ENCODE data around the gene CGAS.
"Not testable (repeated sequence)": the region's sequence is repeated elsewhere in the genome, so short reads cannot be mapped to it uniquely, and the experiment has no call there.

Gene CGAS

DNA sequence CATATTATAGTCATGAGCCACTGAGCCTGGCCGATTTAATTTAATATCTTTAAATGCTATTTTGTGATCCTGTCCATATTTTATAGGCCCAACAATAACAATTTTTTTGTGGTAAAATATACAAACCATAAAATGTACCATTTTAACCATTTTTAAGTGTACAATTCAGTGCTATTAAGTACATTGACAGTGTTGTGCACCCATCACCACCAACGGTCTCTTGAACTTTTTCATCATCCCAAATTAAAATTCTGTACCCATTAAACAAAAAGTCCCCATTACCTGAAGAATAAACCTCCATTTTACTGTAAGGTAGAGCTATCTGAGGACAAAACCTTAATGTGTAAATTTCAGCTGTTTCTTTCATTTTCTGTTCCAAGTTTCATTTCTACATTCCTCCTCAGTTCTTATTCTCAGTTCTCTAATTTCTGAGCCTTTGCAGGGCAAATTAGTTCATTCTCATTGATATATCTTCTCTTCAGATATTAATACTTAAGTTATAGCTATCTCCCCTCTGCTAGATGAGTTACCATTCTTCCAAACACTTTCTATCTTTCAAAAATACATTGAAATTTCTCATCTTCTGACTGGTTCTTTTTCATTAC, 19.7 kb upstream of the CGAS start:
- Histone ChIP-seq H3K4me1 (ENCODE audit: insufficient read depth, insufficient read length) (no peaks in the 10 kb centered on the region), H3K27me3 (ENCODE audit: insufficient read depth, insufficient read length) (no peaks in the 10 kb centered on the region), H3K9me3 (ENCODE audit: insufficient read depth, low read length) (no peaks in the 10 kb centered on the region), H3K36me3 (ENCODE audit: insufficient read depth, insufficient read length, low read length) (peaks cover 55% of the 10 kb centered on the region), H3K9ac (ENCODE audit: insufficient read length, low read depth) (no peak overlapping the region), H3K4me3 (ENCODE audit: insufficient read length, low read depth) (no peak overlapping the region)
- TF ChIP-seq YY1 (IDR thresholded peaks at IDR 0.05; ENCODE audit: insufficient read depth, insufficient read length) (no peak), SUZ12 (IDR thresholded peaks at IDR 0.05; ENCODE audit: extremely low read depth, insufficient read depth, insufficient read length) (no peak), ZNF274 (IDR thresholded peaks at IDR 0.05; ENCODE audit: low read depth, low read length) (no peak)
- no peak for DNase-seq (ENCODE audit: low read depth, low spot score)

DNA sequence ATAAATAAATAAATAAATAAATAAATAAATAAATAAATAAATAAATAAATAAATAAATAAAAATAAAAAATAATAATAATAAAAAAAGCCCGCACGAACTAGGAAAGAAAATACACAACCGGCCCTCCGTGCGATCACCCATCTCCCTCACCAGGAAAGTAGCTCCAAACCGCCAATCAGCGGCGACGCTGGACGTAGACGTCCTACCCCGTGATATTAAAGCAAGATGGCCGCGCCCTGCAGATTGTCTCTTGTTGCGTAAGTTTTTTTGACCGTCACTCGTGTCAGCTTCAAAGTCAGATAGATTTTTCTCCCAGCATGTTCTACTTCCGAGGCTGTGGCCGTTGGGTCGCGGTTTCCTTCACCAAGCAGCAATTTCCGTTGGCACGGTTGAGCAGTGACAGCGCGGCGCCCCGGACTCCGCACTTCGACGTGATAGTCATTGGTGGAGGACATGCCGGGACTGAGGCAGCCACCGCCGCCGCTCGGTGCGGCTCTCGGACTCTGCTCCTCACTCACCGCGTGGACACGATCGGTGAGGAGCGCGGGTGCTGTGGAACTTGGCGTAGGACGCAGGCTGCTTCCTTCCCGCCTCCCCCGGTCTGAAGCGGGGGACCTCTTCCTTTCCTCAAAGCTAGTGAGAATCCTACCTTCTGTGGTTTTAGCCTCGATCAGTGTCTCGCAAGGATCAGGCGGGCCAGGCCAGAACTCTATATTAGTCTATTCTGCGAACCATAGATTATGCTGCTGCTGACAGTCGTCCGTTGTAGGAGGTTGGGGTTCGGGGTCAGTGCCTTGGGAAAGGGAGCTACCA, 9.6 kb upstream of the CGAS start, which contains the start of gene MTO1:
Gene MTO1 (plus strand): TSS at position 201 of the 814 bp plus-strand sequence. CDS start 118 bp downstream, at position 319.
- H3K9ac ChIP-seq (ENCODE audit: insufficient read length, low read depth), result peak within 1 kb of the TSS; percentile 93
- peaks cover 14% of the 10 kb centered on the region for H3K36me3 ChIP-seq (ENCODE audit: insufficient read depth, insufficient read length, low read length)
- no peaks in the 10 kb centered on the region for H3K9me3 ChIP-seq (ENCODE audit: insufficient read depth, low read length)
- no peaks in the 10 kb centered on the region for H3K4me1 ChIP-seq (ENCODE audit: insufficient read depth, insufficient read length)
- TF ChIP-seq YY1 (IDR thresholded peaks at IDR 0.05; ENCODE audit: insufficient read depth, insufficient read length), result peak; percentile 83
- no peak for TF ChIP-seq SUZ12 (IDR thresholded peaks at IDR 0.05; ENCODE audit: extremely low read depth, insufficient read depth, insufficient read length)
- DNase-seq (ENCODE audit: low read depth, low spot score), result peak; percentile 60
- peak within 1 kb of the TSS; percentile 99 for H3K4me3 ChIP-seq (ENCODE audit: insufficient read length, low read depth)
- H3K27me3 ChIP-seq (ENCODE audit: insufficient read depth, insufficient read length), result no peaks in the 10 kb centered on the region

DNA sequence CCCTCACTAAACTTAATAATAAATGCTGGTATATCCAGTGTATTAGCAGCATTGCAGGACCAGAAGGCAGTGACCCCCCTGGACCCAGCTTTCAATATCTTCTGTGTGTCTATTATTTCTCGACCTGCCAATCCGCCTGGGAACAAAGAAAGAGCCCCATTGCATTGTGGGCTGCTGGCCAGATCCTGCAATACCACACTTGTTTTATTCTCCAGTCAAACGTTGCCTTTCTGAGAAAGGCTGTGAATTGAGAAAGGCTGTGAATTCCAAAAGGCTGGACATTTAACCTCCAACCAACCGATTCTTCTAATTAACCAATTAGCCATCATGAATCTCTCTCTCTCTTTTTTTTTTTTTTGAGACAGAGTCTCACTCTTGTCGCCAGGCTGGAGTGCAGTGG, 8.0 kb upstream of the CGAS start:
- H3K36me3 ChIP-seq (ENCODE audit: insufficient read depth, insufficient read length, low read length), result peaks cover 6% of the 10 kb centered on the region
- no peaks in the 10 kb centered on the region for H3K4me1 ChIP-seq (ENCODE audit: insufficient read depth, insufficient read length)
- no peaks in the 10 kb centered on the region for H3K27me3 ChIP-seq (ENCODE audit: insufficient read depth, insufficient read length)
- no peak for DNase-seq (ENCODE audit: low read depth, low spot score)
- no peak overlapping the region for H3K9ac ChIP-seq (ENCODE audit: insufficient read length, low read depth)
- no peak for TF ChIP-seq ZNF274 (IDR thresholded peaks at IDR 0.05; ENCODE audit: low read depth, low read length)
- no peak for TF ChIP-seq YY1 (IDR thresholded peaks at IDR 0.05; ENCODE audit: insufficient read depth, insufficient read length)
- TF ChIP-seq SUZ12 (IDR thresholded peaks at IDR 0.05; ENCODE audit: extremely low read depth, insufficient read depth, insufficient read length), result no peak
- no peak overlapping the region for H3K4me3 ChIP-seq (ENCODE audit: insufficient read length, low read depth)
- H3K9me3 ChIP-seq (ENCODE audit: insufficient read depth, low read length), result no peaks in the 10 kb centered on the region

DNA sequence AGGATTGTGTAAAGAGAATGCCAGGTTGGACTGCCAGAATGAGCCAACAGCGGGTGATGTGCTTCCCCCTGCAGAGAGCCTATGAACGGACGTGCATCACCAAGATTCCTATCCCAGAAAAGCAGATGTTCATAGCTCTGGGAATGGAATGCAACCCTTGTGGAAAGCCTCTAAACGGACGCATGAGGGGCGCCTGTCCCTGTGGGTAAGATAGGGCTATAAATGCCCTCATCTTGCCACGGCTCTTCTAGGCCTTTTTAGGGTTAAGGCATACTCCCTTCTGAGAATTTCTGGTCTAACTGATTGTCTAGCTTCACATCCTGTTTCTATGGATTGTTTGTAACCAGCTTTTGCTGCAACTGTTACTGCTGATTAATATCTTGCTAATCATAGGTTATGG, 7.4 kb upstream of the CGAS start:
- H3K4me1 ChIP-seq (ENCODE audit: insufficient read depth, insufficient read length), result not testable (repeated sequence)

DNA sequence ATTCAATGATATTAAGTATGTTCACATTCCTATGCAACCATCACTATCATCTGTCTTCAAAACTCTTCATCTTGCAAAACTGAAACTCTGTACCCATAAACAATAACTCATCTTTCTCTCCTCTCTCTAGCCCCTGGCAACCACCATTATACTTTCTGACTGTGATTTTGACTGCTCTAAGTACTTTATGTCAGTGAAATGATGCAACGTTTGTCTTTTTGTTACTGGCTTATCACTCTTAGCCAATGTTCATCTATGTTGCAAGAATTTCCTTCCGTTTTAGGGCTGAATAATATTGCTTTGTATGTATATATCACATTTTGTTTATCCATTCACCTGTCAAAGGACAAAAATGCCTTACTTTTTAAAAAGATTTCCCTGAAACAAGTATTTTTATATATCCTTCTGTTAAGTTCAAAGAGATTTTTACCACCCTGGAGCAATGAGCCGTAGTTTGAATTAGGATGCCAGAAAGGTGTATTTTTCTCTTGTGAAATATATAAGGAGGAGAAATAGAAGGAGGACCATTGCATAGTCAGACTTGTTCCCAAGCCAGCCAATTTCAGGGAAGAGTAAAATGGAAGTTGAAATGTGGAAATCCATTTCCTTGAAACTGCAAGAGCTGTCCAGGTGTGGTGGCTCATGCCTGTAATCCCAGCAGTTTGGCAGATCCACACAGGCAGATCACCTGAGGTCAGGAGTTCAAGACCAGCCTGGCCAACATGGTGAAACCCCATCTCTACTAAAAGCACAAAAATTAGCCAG, 4.0 kb upstream of the CGAS start:
- Histone ChIP-seq H3K27me3 (ENCODE audit: insufficient read depth, insufficient read length) (no peaks in the 10 kb centered on the region), H3K4me1 (ENCODE audit: insufficient read depth, insufficient read length) (no peaks in the 10 kb centered on the region), H3K4me3 (ENCODE audit: insufficient read length, low read depth) (no peak overlapping the region), H3K9me3 (ENCODE audit: insufficient read depth, low read length) (no peaks in the 10 kb centered on the region), H3K9ac (ENCODE audit: insufficient read length, low read depth) (no peak overlapping the region), H3K36me3 (ENCODE audit: insufficient read depth, insufficient read length, low read length) (no peaks in the 10 kb centered on the region)
- TF ChIP-seq YY1 (IDR thresholded peaks at IDR 0.05; ENCODE audit: insufficient read depth, insufficient read length), result no peak
- TF ChIP-seq ZNF274 (IDR thresholded peaks at IDR 0.05; ENCODE audit: low read depth, low read length), result no peak
- TF ChIP-seq SUZ12 (IDR thresholded peaks at IDR 0.05; ENCODE audit: extremely low read depth, insufficient read depth, insufficient read length), result no peak
- DNase-seq (ENCODE audit: low read depth, low spot score), result no peak

More for the DNA sequence above, 7.4 kb upstream of the CGAS start:
- not testable (repeated sequence) for H3K4me3 ChIP-seq (ENCODE audit: insufficient read length, low read depth); H3K27me3 ChIP-seq (ENCODE audit: insufficient read depth, insufficient read length); H3K36me3 ChIP-seq (ENCODE audit: insufficient read depth, insufficient read length, low read length); H3K9me3 ChIP-seq (ENCODE audit: insufficient read depth, low read length); DNase-seq (ENCODE audit: low read depth, low spot score); H3K9ac ChIP-seq (ENCODE audit: insufficient read length, low read depth)

DNA sequence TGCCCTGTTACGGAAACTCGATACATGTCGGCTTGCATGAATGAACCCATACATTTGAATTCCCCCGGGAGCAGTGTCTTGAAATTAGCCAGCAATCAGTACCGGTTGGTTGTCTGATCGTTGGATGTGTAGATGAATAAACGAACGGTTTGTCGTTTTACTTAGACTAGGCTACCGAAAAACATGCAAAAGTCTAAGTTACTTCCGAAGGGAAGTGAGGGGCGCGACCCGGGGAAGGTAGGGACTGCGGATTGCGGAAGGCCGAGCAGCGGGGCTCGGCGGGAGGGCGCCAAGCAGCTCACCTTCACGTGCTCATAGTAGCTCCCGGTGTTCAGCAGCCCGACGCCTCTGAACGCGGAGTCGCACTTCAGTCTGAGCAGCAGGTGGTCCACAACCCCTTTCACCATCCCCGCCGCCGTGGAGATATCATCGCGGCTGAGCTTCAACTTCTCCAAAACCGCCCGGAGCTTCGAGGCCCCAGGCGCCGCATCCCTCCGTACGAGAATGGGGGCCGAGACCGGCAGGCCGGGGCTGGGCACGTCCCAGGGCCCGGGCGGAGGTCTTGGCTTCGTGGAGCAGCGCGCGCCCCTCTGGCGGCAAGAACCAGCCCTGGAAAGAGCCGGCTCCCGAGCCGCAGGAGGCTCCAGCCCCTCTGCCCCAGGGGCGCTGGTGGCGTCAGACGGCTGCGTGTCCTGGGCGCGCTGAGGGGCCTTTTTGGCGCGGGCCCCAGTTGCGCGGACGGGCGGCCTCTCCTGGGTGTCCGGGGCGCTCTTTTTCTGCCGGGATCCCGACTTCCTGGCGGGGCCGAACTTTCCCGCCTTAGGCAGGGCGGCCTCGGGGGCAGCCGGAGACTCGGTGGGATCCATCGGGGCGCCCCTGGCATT, 632 bp downstream of the CGAS start:
- H3K36me3 ChIP-seq (ENCODE audit: insufficient read depth, insufficient read length, low read length), result no peaks in the 10 kb centered on the region
- H3K9ac ChIP-seq (ENCODE audit: insufficient read length, low read depth), result no peak overlapping the region
- H3K9me3 ChIP-seq (ENCODE audit: insufficient read depth, low read length), result no peaks in the 10 kb centered on the region
- H3K4me3 ChIP-seq (ENCODE audit: insufficient read length, low read depth), result no peak overlapping the region
- H3K4me1 ChIP-seq (ENCODE audit: insufficient read depth, insufficient read length), result no peaks in the 10 kb centered on the region
- H3K27me3 ChIP-seq (ENCODE audit: insufficient read depth, insufficient read length), result no peaks in the 10 kb centered on the region
- no peak for DNase-seq (ENCODE audit: low read depth, low spot score)
- TF ChIP-seq ZNF274 (IDR thresholded peaks at IDR 0.05; ENCODE audit: low read depth, low read length) (no peak), YY1 (IDR thresholded peaks at IDR 0.05; ENCODE audit: insufficient read depth, insufficient read length) (no peak), SUZ12 (IDR thresholded peaks at IDR 0.05; ENCODE audit: extremely low read depth, insufficient read depth, insufficient read length) (no peak)
